Urothelium cell line (cell line): ENCODE results near the gene ACER2.
"Not testable (repeated sequence)": the region's sequence is repeated elsewhere in the genome, so short reads cannot be mapped to it uniquely, and the experiment has no call there.

ENCODE experiments used
- DNase-seq: peaks from one replicate; pipeline ENCODE4 v3.0.0; 2011; ENCODE audit warnings: low spot score, mixed read lengths
- FAIRE-seq: peaks from 2 replicates; lab custom pipeline; 2011; peaks lifted over from hg19 to GRCh38; lab: Jason Lieb, UNC

Gene ACER2

GRCh38 chr9:19408316-19408692 is 505 bp upstream of the ACER2 start:
- DNase-seq = no peak
- no peak for FAIRE-seq

- DNase-seq (peak; percentile 45), FAIRE-seq (no peak)
Measured at GRCh38 chr9:19409401-19410194, 789 bp downstream of the ACER2 start.

- no peak for FAIRE-seq
Measured at GRCh38 chr9:19410195-19410503, 1.3 kb downstream of the ACER2 start.

GRCh38 chr9:19410594-19410993 is 1.8 kb downstream of the ACER2 start:
- no peak for FAIRE-seq
- no peak for DNase-seq

More at GRCh38 chr9:19410195-19410503, 1.3 kb downstream of the ACER2 start:
- no peak for DNase-seq

GRCh38 chr9:19411316-19411715 is 2.5 kb downstream of the ACER2 start:
- DNase-seq = no peak
- FAIRE-seq = no peak

GRCh38 chr9:19413456-19413855 is 4.6 kb downstream of the ACER2 start:
- FAIRE-seq, DNase-seq: not testable (repeated sequence)

GRCh38 chr9:19416143-19416542 is 7.3 kb downstream of the ACER2 start:
- FAIRE-seq (no peak), DNase-seq (no peak)

- DNase-seq = no peak
- no peak for FAIRE-seq
Measured at GRCh38 chr9:19420877-19421276, 12.1 kb downstream of the ACER2 start.

- DNase-seq = no peak
- FAIRE-seq = no peak
Measured at GRCh38 chr9:19423163-19423562, 14.4 kb downstream of the ACER2 start.

- FAIRE-seq = no peak
- no peak for DNase-seq
Measured at GRCh38 chr9:19424176-19424779, 15.5 kb downstream of the ACER2 start.

- DNase-seq = no peak
- no peak for FAIRE-seq
Measured at GRCh38 chr9:19429595-19429994, 20.8 kb downstream of the ACER2 start.

- DNase-seq (no peak), FAIRE-seq (no peak)
Measured at GRCh38 chr9:19430201-19430760, 21.5 kb downstream of the ACER2 start.

GRCh38 chr9:19431361-19432171 is 22.8 kb downstream of the ACER2 start:
- FAIRE-seq (no peak), DNase-seq (no peak)

GRCh38 chr9:19432473-19432872 is 23.7 kb downstream of the ACER2 start:
- no peak for FAIRE-seq

GRCh38 chr9:19433729-19434128 is 24.9 kb downstream of the ACER2 start:
- DNase-seq, FAIRE-seq: not testable (repeated sequence)

More at GRCh38 chr9:19432473-19432872, 23.7 kb downstream of the ACER2 start:
- no peak for DNase-seq

- no peak for FAIRE-seq
- DNase-seq = no peak
Measured at GRCh38 chr9:19440376-19440775, 31.6 kb downstream of the ACER2 start.

GRCh38 chr9:19440823-19441580 is 32.2 kb downstream of the ACER2 start:
- FAIRE-seq (no peak), DNase-seq (no peak)

GRCh38 chr9:19441730-19442129 is 32.9 kb downstream of the ACER2 start:
- DNase-seq = no peak
- FAIRE-seq = no peak

- DNase-seq = no peak
- no peak for FAIRE-seq
Measured at GRCh38 chr9:19442240-19442639, 33.4 kb downstream of the ACER2 start.

GRCh38 chr9:19445452-19445851 is 36.6 kb downstream of the ACER2 start:
- FAIRE-seq (no peak), DNase-seq (no peak)
